SK-N-SH (cell line): ENCODE results near the gene FMO4. TPM values are rescaled to one million over a fixed set of nuclear protein-coding genes. Genes with fewer than 3 reads are reported as not detected.

Source experiments
- CTCF ChIA-PET: fragments of 300-600, 350-600 bp; formaldehyde crosslinking; extraction: SDS; loops from one replicate; lab custom pipeline; 2021; lab: Yijun Ruan, JAX
- POLR2A ChIA-PET: fragments of 350-600 bp; sonication (Branson Sonifier 250); formaldehyde crosslinking; extraction: SDS; loops from one replicate; lab custom pipeline; 2020; ENCODE audit warnings: antibody characterized with exemption, inconsistent platforms; lab: Yijun Ruan, JAX
- DNase-seq: peaks from one replicate; pipeline ENCODE4 v3.0.0; 2012
- H2AFZ ChIP-seq: fragments of 200-600 bp; sonication (generic); 2 replicates; pipeline ENCODE4 v1.8.1; 2016; ENCODE audit warnings: antibody characterized with exemption, mild to moderate bottlenecking, low read depth
- H3F3A ChIP-seq: fragments of 200-600 bp; sonication (generic); replicated peaks from 2 replicates; pipeline ENCODE3; 2016; ENCODE audit warnings: antibody characterized with exemption, mild to moderate bottlenecking; ENCODE audit not compliant: insufficient read depth
- H3K27ac ChIP-seq, 2 experiments: fragments of 200-500 bp in 1 of 2; fragments of 200-600 bp in 1 of 2; sonication (Bioruptor generic) in 1 of 2; sonication (generic), shearing (Covaris generic) in 1 of 2; 2 replicates each; pipeline versions ENCODE4 v1.5.1 to v1.6.1; 2014 to 2016; ENCODE audit warnings: low read depth in 2 of 2, inconsistent platforms in 1 of 2, low read length in 1 of 2, mild to moderate bottlenecking in 1 of 2, mixed read lengths in 1 of 2
- H3K27me3 ChIP-seq: fragments of 200-600 bp; sonication (generic), shearing (Covaris generic); 2 replicates; pipeline ENCODE4 v1.6.1; 2016; ENCODE audit warnings: mixed run types; ENCODE audit not compliant: insufficient read depth
- H3K36me3 ChIP-seq, 2 experiments: fragments of 200-500 bp in 1 of 2; fragments of 200-600 bp in 1 of 2; sonication (Bioruptor generic) in 1 of 2; sonication (generic) in 1 of 2; replicated peaks in 1 of 2; 2 replicates each; pipeline versions ENCODE3 to v1.5.1; 2014 to 2016; ENCODE audit warnings: low read length in 1 of 2, mild to moderate bottlenecking in 1 of 2; ENCODE audit not compliant: insufficient read depth in 2 of 2, control insufficient read depth in 1 of 2
- H3K4me1 ChIP-seq, 2 experiments: fragments of 200-500 bp in 1 of 2; fragments of 200-600 bp in 1 of 2; sonication (Bioruptor generic) in 1 of 2; sonication (generic), shearing (Covaris generic) in 1 of 2; 2 replicates each; pipeline versions ENCODE4 v1.5.1 to v1.6.1; 2014 to 2016; ENCODE audit warnings: low read depth in 1 of 2, low read length in 1 of 2, mixed run types in 1 of 2; ENCODE audit not compliant: insufficient read depth in 2 of 2, control insufficient read depth in 1 of 2
- H3K4me2 ChIP-seq: fragments of 200-600 bp; sonication (generic), shearing (Covaris generic); 2 replicates; pipeline ENCODE4 v1.6.1; 2017; ENCODE audit warnings: mixed run types
- H3K4me3 ChIP-seq, 2 experiments: fragments of 200-500 bp in 1 of 2; fragments of 200-600 bp in 1 of 2; sonication (Bioruptor generic) in 1 of 2; sonication (generic), shearing (Covaris generic) in 1 of 2; 2 replicates each; pipeline versions ENCODE4 v1.5.1 to v1.8.1; 2014 to 2016; ENCODE audit warnings: low read depth in 2 of 2, inconsistent platforms in 1 of 2, low read length in 1 of 2, mild to moderate bottlenecking in 1 of 2, mixed read lengths in 1 of 2, moderate library complexity in 1 of 2
- H3K79me2 ChIP-seq: fragments of 200-600 bp; sonication (generic); 2 replicates; pipeline ENCODE4 v1.8.1; 2017; ENCODE audit warnings: mild to moderate bottlenecking; ENCODE audit not compliant: insufficient read depth
- H3K9ac ChIP-seq: fragments of 200-600 bp; sonication (generic); 2 replicates; pipeline ENCODE4 v1.6.1; 2017; ENCODE audit warnings: mixed run types
- H3K9me2 ChIP-seq: fragments of 200-600 bp; sonication (generic); 2 replicates; pipeline ENCODE4 v1.6.1; 2017; ENCODE audit warnings: mixed run types
- H3K9me3 ChIP-seq: fragments of 200-600 bp; sonication (generic); 2 replicates; pipeline ENCODE4 v1.6.1; 2017; ENCODE audit warnings: mixed run types, mild to moderate bottlenecking, moderate library complexity
- H4K20me1 ChIP-seq: fragments of 200-600 bp; sonication (generic); 2 replicates; pipeline ENCODE4 v1.6.1; 2017; ENCODE audit warnings: mild to moderate bottlenecking, mixed run types; ENCODE audit not compliant: insufficient read depth
- ELF1 ChIP-seq: IDR thresholded peaks from 2 replicates; pipeline ENCODE4 v1.4.0; 2012
- FOXJ3 ChIP-seq: sonication (generic); formaldehyde crosslinking; IDR thresholded peaks from 2 replicates; pipeline ENCODE4 v1.5.1; 2020; ENCODE audit warnings: mild to moderate bottlenecking, missing genetic modification reagents
- GABPA ChIP-seq: IDR thresholded peaks from 2 replicates; pipeline ENCODE4 v1.4.0; 2012; ENCODE audit warnings: low read depth, mild to moderate bottlenecking
- GATA2 ChIP-seq: sonication (generic); formaldehyde crosslinking; IDR thresholded peaks from 2 replicates; pipeline ENCODE4 v1.5.0; 2020; ENCODE audit warnings: mild to moderate bottlenecking, missing genetic modification reagents
- JUND ChIP-seq: IDR thresholded peaks from 2 replicates; pipeline ENCODE4 v1.4.0; 2012
- MEF2A ChIP-seq: IDR thresholded peaks from 2 replicates; pipeline ENCODE4 v1.4.0; 2012; ENCODE audit warnings: low read depth, borderline replicate concordance
- NFIC ChIP-seq: IDR thresholded peaks from 2 replicates; pipeline ENCODE4 v1.4.0; 2012; ENCODE audit warnings: borderline replicate concordance
- POLR2AphosphoS5 ChIP-seq: IDR thresholded peaks from 2 replicates; pipeline ENCODE4 v1.6.1; 2012; ENCODE audit warnings: low read depth, low read length
- RFX5 ChIP-seq: IDR thresholded peaks from 2 replicates; pipeline ENCODE4 v1.6.1; 2012; ENCODE audit warnings: mild to moderate bottlenecking, improper control_type of control experiment, low read length
- RXRA ChIP-seq: IDR thresholded peaks from 2 replicates; pipeline ENCODE4 v1.4.0; 2012; ENCODE audit warnings: low read depth, mild to moderate bottlenecking, borderline replicate concordance
- YY1 ChIP-seq: IDR thresholded peaks from 2 replicates; pipeline ENCODE4 v1.4.0; 2012; ENCODE audit warnings: low read depth, mild to moderate bottlenecking
- WGBS: methylation state at CpG from one replicate; pipeline ENCODE4 v1.1.6; 2017; ENCODE audit warnings: low lambda C conversion rate; 5-methylcytosine and 5-hydroxymethylcytosine counted together
- polyA plus RNA-seq, 3 experiments: library from polyadenylated mRNA; depleted of rRNA; stranded (reverse); fragments of >200 nt; gene quantifications; 2 replicates each; pipeline ENCODE4 v1.2.3, GENCODE V29; 2012
- TF ChIP-seq, protein P1 (sequence below): IDR thresholded peaks from 2 replicates; pipeline ENCODE4 v1.4.0; 2012; ENCODE audit warnings: low read depth, borderline replicate concordance
- TF ChIP-seq, protein P2 (sequence below): IDR thresholded peaks from 2 replicates; pipeline ENCODE4; 2012
- TF ChIP-seq, protein P3 (sequence below): fragments of 150-350 bp; IDR thresholded peaks from 2 replicates; pipeline ENCODE4 v1.6.1; 2016; ENCODE audit warnings: mild to moderate bottlenecking, low read depth, low read length
- TF ChIP-seq, protein P4 (sequence below): fragments of 200-600 bp; sonication (generic); IDR thresholded peaks from 2 replicates; pipeline ENCODE4 v1.6.1; 2017; ENCODE audit warnings: antibody characterized with exemption, mild to moderate bottlenecking, moderate library complexity
- TF ChIP-seq, protein P5 (sequence below): fragments of 150-350 bp; IDR thresholded peaks from 2 replicates; pipeline ENCODE4 v1.6.1; 2017; ENCODE audit warnings: antibody characterized with exemption, low read length, low read depth, borderline replicate concordance

The FMO4 gene
- polyA plus RNA-seq, 1 of the 3 experiments (the other 2 are of a cell fraction), result 1.6 TPM

DNA sequence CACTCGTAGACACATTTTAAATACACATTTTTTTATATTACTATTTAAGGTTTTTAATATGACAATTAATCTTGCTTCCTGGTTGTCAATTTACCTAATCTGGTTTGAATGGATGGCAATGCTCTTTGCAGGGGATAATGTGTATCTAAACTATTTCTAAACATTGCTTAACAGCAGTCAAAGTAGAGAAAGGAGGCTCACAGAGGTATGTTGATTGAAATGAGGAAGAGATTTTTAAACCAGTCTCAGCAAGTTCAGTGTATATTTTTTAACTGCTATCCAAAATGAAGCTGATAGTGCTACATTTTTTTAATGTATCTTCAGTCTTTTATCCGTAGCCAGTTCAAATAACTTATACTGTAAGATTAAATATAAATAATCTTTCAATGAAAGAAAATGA lies 48.3 kb upstream of the FMO4 start:
- Histone ChIP-seq H3K4me3 (no peak overlapping the region), H3K79me2 (no peaks in the 10 kb centered on the region), H3K9ac (no peak overlapping the region), H3F3A (no peaks in the 10 kb centered on the region), H3K27me3 (peaks cover 35% of the 10 kb centered on the region; the same call in 1 of the 2 replicates), H3K9me2 (no peaks in the 10 kb centered on the region), H3K4me1 (no peaks in the 10 kb centered on the region), H3K36me3 (peaks cover 0 to 4% of the 10 kb centered on the region in 2 experiments), H3K4me2 (no peak overlapping the region), H2AFZ (no peak overlapping the region), H3K27ac (no peak overlapping the region), H3K9me3 (no peaks in the 10 kb centered on the region), H4K20me1 (no peaks in the 10 kb centered on the region)
- TF ChIP-seq GABPA (no peak), FOXJ3 (CRISPR knock-in tag) (no peak), JUND (no peak), RFX5 (no peak), ELF1 (no peak), RXRA (no peak), YY1 (no peak), GATA2 (CRISPR knock-in tag) (no peak), MEF2A (no peak), POLR2AphosphoS5 (no peak), NFIC (no peak)
- TF ChIP-seq, protein P1, sequence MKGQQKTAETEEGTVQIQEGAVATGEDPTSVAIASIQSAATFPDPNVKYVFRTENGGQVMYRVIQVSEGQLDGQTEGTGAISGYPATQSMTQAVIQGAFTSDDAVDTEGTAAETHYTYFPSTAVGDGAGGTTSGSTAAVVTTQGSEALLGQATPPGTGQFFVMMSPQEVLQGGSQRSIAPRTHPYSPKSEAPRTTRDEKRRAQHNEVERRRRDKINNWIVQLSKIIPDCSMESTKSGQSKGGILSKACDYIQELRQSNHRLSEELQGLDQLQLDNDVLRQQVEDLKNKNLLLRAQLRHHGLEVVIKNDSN, result no peak
- TF ChIP-seq, protein P2, sequence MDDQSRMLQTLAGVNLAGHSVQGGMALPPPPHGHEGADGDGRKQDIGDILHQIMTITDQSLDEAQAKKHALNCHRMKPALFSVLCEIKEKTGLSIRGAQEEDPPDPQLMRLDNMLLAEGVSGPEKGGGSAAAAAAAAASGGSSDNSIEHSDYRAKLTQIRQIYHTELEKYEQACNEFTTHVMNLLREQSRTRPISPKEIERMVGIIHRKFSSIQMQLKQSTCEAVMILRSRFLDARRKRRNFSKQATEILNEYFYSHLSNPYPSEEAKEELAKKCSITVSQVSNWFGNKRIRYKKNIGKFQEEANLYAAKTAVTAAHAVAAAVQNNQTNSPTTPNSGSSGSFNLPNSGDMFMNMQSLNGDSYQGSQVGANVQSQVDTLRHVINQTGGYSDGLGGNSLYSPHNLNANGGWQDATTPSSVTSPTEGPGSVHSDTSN, result no peak
- TF ChIP-seq, protein P3, sequence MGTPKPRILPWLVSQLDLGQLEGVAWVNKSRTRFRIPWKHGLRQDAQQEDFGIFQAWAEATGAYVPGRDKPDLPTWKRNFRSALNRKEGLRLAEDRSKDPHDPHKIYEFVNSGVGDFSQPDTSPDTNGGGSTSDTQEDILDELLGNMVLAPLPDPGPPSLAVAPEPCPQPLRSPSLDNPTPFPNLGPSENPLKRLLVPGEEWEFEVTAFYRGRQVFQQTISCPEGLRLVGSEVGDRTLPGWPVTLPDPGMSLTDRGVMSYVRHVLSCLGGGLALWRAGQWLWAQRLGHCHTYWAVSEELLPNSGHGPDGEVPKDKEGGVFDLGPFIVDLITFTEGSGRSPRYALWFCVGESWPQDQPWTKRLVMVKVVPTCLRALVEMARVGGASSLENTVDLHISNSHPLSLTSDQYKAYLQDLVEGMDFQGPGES, result no peak
- TF ChIP-seq, protein P4, sequence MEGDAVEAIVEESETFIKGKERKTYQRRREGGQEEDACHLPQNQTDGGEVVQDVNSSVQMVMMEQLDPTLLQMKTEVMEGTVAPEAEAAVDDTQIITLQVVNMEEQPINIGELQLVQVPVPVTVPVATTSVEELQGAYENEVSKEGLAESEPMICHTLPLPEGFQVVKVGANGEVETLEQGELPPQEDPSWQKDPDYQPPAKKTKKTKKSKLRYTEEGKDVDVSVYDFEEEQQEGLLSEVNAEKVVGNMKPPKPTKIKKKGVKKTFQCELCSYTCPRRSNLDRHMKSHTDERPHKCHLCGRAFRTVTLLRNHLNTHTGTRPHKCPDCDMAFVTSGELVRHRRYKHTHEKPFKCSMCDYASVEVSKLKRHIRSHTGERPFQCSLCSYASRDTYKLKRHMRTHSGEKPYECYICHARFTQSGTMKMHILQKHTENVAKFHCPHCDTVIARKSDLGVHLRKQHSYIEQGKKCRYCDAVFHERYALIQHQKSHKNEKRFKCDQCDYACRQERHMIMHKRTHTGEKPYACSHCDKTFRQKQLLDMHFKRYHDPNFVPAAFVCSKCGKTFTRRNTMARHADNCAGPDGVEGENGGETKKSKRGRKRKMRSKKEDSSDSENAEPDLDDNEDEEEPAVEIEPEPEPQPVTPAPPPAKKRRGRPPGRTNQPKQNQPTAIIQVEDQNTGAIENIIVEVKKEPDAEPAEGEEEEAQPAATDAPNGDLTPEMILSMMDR, result no peak
- TF ChIP-seq, protein P5, sequence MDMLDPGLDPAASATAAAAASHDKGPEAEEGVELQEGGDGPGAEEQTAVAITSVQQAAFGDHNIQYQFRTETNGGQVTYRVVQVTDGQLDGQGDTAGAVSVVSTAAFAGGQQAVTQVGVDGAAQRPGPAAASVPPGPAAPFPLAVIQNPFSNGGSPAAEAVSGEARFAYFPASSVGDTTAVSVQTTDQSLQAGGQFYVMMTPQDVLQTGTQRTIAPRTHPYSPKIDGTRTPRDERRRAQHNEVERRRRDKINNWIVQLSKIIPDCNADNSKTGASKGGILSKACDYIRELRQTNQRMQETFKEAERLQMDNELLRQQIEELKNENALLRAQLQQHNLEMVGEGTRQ, result no peak
- no peak for DNase-seq
- WGBS, result 3% methylated on average over 2 of the region's 2 CpGs
- ChIA-PET POLR2A (no interaction called here), CTCF (no interaction called here)
